Endothelial cell of umbilical vein (primary cell): Measurements from ENCODE around the gene SMOC1. TPM values are rescaled to one million over a fixed set of nuclear protein-coding genes. Genes with fewer than 3 reads are reported as not detected.

ENCODE experiments used
- BruUV-seq: library from RNA; stranded (reverse); fragments of 400-500 nt; replicated peaks from 2 replicates; lab custom pipeline; 2021; lab: Mats Ljungman, UMichigan
- CTCF ChIA-PET: fragments of 300-600, 350-600 bp; sonication (Branson Sonifier 250); formaldehyde crosslinking; loops from one replicate; lab custom pipeline; 2021; ENCODE audit warnings: antibody characterized with exemption, inconsistent platforms; lab: Charles Lee
- POLR2A ChIA-PET: fragments of 300-600, 350-600 bp; sonication (Branson Sonifier 250); formaldehyde crosslinking; loops from one replicate; lab custom pipeline; 2021; ENCODE audit warnings: antibody characterized with exemption, inconsistent platforms; lab: Charles Lee
- DNase-seq: peaks from one replicate; pipeline ENCODE4 v3.0.0-alpha.2; 2011; ENCODE audit warnings: low read depth, low spot score
- FAIRE-seq: peaks from 2 replicates; lab custom pipeline; 2011; peaks lifted over from hg19 to GRCh38; lab: Jason Lieb, UNC
- H2AFZ ChIP-seq: 2 replicates; pipeline ENCODE4 v1.6.0; 2012; ENCODE audit warnings: low read depth, low read length, control low read depth, inconsistent platforms
- H3K27ac ChIP-seq: 2 replicates; pipeline ENCODE4 v1.5.1; 2011; ENCODE audit warnings: low read depth, mild to moderate bottlenecking, control low read depth, low read length, moderate library complexity; ENCODE audit not compliant: insufficient read depth
- H3K27me3 ChIP-seq, 2 experiments: 2 replicates each; pipeline versions ENCODE4 v1.6.0 to v1.6.1; 2011; ENCODE audit warnings: low read length in 2 of 2, mixed read lengths in 1 of 2; ENCODE audit not compliant: control insufficient read depth in 2 of 2, insufficient read depth in 2 of 2
- H3K36me3 ChIP-seq, 2 experiments: 2 replicates in 1 of 2; 3 replicates in 1 of 2; pipeline ENCODE4 v1.5.1; 2011; ENCODE audit warnings: low read length in 2 of 2, mild to moderate bottlenecking in 1 of 2, moderate library complexity in 1 of 2; ENCODE audit not compliant: control insufficient read depth in 2 of 2, insufficient read depth in 2 of 2; ENCODE audit errors: extremely low read depth in 1 of 2
- H3K4me1 ChIP-seq: 3 replicates; pipeline ENCODE4 v1.5.1; 2011; ENCODE audit warnings: mild to moderate bottlenecking, low read length; ENCODE audit not compliant: control insufficient read depth, insufficient read depth; ENCODE audit errors: extremely low read depth
- H3K4me2 ChIP-seq: 2 replicates; pipeline ENCODE4 v1.6.1; 2011; ENCODE audit warnings: low read length, control low read depth, mixed read lengths; ENCODE audit not compliant: insufficient read depth
- H3K4me3 ChIP-seq, 3 experiments: fragments of 200-600 bp in 1 of 3; sonication (generic), shearing (Covaris generic) in 1 of 3; replicated peaks in 1 of 3; 2 replicates each; pipeline ENCODE4 v1.5.1; 2011 to 2016; ENCODE audit warnings: control low read depth in 3 of 3, low read length in 3 of 3, mild to moderate bottlenecking in 2 of 3, inconsistent platforms in 1 of 3, low read depth in 1 of 3, moderate library complexity in 1 of 3; ENCODE audit not compliant: insufficient read depth in 1 of 3
- H3K79me2 ChIP-seq: 2 replicates; pipeline ENCODE4 v1.6.0; 2012; ENCODE audit warnings: low read length, inconsistent platforms; ENCODE audit not compliant: control insufficient read depth, insufficient read depth
- H3K9ac ChIP-seq: replicated peaks from 2 replicates; pipeline ENCODE3; 2011; ENCODE audit warnings: low read length, control low read depth; ENCODE audit not compliant: insufficient read depth; ENCODE audit errors: extremely low read depth
- H3K9me1 ChIP-seq: replicated peaks from 3 replicates; pipeline ENCODE4 v1.6.0; 2011; ENCODE audit warnings: mild to moderate bottlenecking, low read length; ENCODE audit not compliant: control insufficient read depth, insufficient read depth; ENCODE audit errors: extremely low read depth
- H3K9me3 ChIP-seq: replicated peaks from 2 replicates; pipeline ENCODE4 v1.5.1; 2012; ENCODE audit warnings: low read length, inconsistent platforms; ENCODE audit not compliant: control insufficient read depth, insufficient read depth
- H4K20me1 ChIP-seq: replicated peaks from 2 replicates; pipeline ENCODE3; 2011; ENCODE audit warnings: mild to moderate bottlenecking, low read length; ENCODE audit not compliant: control insufficient read depth, insufficient read depth; ENCODE audit errors: extremely low read depth
- CTCF ChIP-seq, 2 donors: IDR thresholded peaks; 1 replicate in 1 of 2; 2 replicates in 1 of 2; pipeline ENCODE4 v1.5.1; 2011; ENCODE audit warnings: low read length in 2 of 2, mild to moderate bottlenecking in 2 of 2, moderate library complexity in 2 of 2, control low read depth in 1 of 2, inconsistent platforms in 1 of 2, low read depth in 1 of 2; ENCODE audit not compliant: insufficient read depth in 1 of 2; ENCODE audit errors: extremely low read depth in 1 of 2
- EZH2 ChIP-seq: IDR thresholded peaks from 2 replicates; pipeline ENCODE4 v1.6.1; 2012; ENCODE audit warnings: borderline replicate concordance, low read depth, mild to moderate bottlenecking, moderate library complexity, low read length, inconsistent platforms; ENCODE audit not compliant: severe bottlenecking
- FOS ChIP-seq: IDR thresholded peaks from 2 replicates; pipeline ENCODE4 v1.6.1; 2011; ENCODE audit warnings: mild to moderate bottlenecking, low read length, moderate library complexity, borderline replicate concordance; ENCODE audit not compliant: insufficient read depth
- GATA2 ChIP-seq: IDR thresholded peaks from 2 replicates; pipeline ENCODE4 v1.7.0; 2011; ENCODE audit warnings: low read depth, mild to moderate bottlenecking, moderate library complexity, mixed read lengths, low read length; ENCODE audit not compliant: insufficient read length, insufficient read depth
- JUN ChIP-seq: IDR thresholded peaks from 2 replicates; pipeline ENCODE4 v1.6.1; 2011; ENCODE audit warnings: borderline replicate concordance, low read depth; ENCODE audit not compliant: insufficient read length, insufficient read depth
- MYC ChIP-seq: IDR thresholded peaks from one replicate; pipeline ENCODE4 v1.6.1; 2011; ENCODE audit warnings: mild to moderate bottlenecking, low read depth, low read length
- POLR2A ChIP-seq: IDR thresholded peaks from 2 replicates; pipeline ENCODE4 v1.6.1; 2012; ENCODE audit warnings: low read depth, mild to moderate bottlenecking, control low read depth, low read length
- POLR2AphosphoS5 ChIP-seq: IDR thresholded peaks from 2 replicates; pipeline ENCODE4 v1.6.1; 2012; ENCODE audit warnings: low read depth, mild to moderate bottlenecking, control low read depth, low read length, moderate library complexity; ENCODE audit not compliant: insufficient read depth
- dilution Hi-C: fragments of 300-500 bp; cut with MboI; formaldehyde crosslinking; loops from one replicate; pipeline ENCODE4 v1.15.0; 2019; ENCODE audit warnings: low sequenced_read_pairs; ENCODE audit not compliant: extremely low pct_ligation_motif_present
- intact Hi-C: fragments of 100-400 bp; cut with micrococcal nuclease; formaldehyde crosslinking; loops from one replicate; pipeline ENCODE4 v1.10.0; 2022
- polyA plus RNA-seq, 4 experiments: library from polyadenylated mRNA; depleted of rRNA in 3 of 4; stranded (reverse) in 3 of 4; unstranded in 1 of 4; fragments of >200 nt; gene quantifications; 2 replicates each; pipeline versions ENCODE4 v1.2.1 to v1.2.3, GENCODE V29; 2011 to 2012; ENCODE audit warnings: missing spikeins in 1 of 4
- total RNA-seq: library from RNA; stranded (reverse); gene quantifications from 2 replicates; pipeline ENCODE4 v1.2.3, GENCODE V29; 2021
- TF ChIP-seq, protein P1 (sequence below): IDR thresholded peaks from 2 replicates; pipeline ENCODE4 v1.6.1; 2011; ENCODE audit not compliant: insufficient read depth, insufficient read length

SMOC1 gene
- total and polyA plus RNA-seq, 2 donors (not counting 3 experiments of a cell fraction or from before 2014, with no cell fraction given), result 0.97 to 1.1 TPM

DNA sequence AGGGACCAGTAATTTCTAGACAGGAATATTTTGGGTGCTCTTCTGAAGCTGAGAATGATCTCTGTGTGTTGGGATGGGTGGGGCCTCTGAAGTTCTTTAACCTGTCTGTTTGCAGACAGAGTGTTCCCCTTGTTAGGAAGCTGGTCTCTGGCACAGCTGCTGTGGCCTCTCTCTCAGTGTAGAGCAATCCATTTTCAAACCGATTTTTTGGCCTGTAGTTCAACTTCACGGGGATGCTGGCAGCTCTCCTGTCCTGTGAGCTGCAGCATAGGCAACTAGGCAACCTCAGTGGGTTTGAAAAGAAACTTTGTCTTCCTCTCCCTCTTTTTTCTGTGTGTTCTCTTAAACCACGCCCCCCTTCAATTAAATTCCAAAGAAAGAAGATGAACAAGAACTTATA lies 69.1 kb downstream of the SMOC1 start:
- Histone ChIP-seq H3K4me1 (no peaks in the 10 kb centered on the region), H4K20me1 (no peaks in the 10 kb centered on the region), H3K79me2 (no peaks in the 10 kb centered on the region), H3K36me3 (no peaks in the 10 kb centered on the region), H3K27me3 (no peaks in the 10 kb centered on the region), H3K4me2 (no peak overlapping the region), H3K9me3 (no peaks in the 10 kb centered on the region), H3K4me3 (no peak overlapping the region), H3K9ac (no peak overlapping the region), H3K27ac (no peak overlapping the region), H2AFZ (no peak overlapping the region), H3K9me1 (no peaks in the 10 kb centered on the region)
- BruUV-seq, result no TSS peak
- POLR2A ChIA-PET, result no interaction called here
- TF ChIP-seq MYC (no peak), POLR2A (no peak), EZH2 (no peak), FOS (no peak), GATA2 (no peak), POLR2AphosphoS5 (no peak), CTCF (IDR thresholded peaks at IDR 0.05; ENCODE audit: extremely low read depth in 1 of 2, insufficient read depth in 1 of 2, low read depth in 1 of 2, low read length in 2 of 2) (no peak), JUN (no peak)
- TF ChIP-seq, protein P1, sequence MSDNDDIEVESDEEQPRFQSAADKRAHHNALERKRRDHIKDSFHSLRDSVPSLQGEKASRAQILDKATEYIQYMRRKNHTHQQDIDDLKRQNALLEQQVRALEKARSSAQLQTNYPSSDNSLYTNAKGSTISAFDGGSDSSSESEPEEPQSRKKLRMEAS, result no peak
- dilution Hi-C loops (no loop called here), intact Hi-C loops (no loop called here)
- CTCF ChIA-PET, result interaction anchor here (2.4 kb wide), 1 partner anchor 80 kb away, joined by 6 read pairs; no protein-coding TSS in a partner anchor
- FAIRE-seq (no peak), DNase-seq (no peak)
